H1 (cell line): ENCODE results near the gene SLC12A7. TPM values are rescaled to one million over a fixed set of nuclear protein-coding genes. Genes with fewer than 3 reads are reported as not detected.
A peak's percentile ranks its signal among the peaks of the same experiment; 100 is the strongest.

Source experiments
- CTCF ChIA-PET: fragments of 300-600 bp; sonication (Branson Sonifier 250); formaldehyde crosslinking; loops from one replicate; lab custom pipeline; 2021; ENCODE audit not compliant: partially characterized antibody; lab: Charles Lee
- POLR2A ChIA-PET: fragments of 300-600 bp; sonication (Branson Sonifier 250); formaldehyde crosslinking; loops from one replicate; lab custom pipeline; 2021; ENCODE audit warnings: inconsistent platforms; ENCODE audit not compliant: partially characterized antibody; lab: Charles Lee
- DNase-seq, 2 experiments: peaks; one replicate each; pipeline versions ENCODE4 v3.0.0 to v3.0.0-alpha.2; 2010 to 2022; ENCODE audit warnings: low spot score in 2 of 2, low read depth in 1 of 2, mixed read lengths in 1 of 2
- FAIRE-seq: peaks from 2 replicates; lab custom pipeline; 2011; peaks lifted over from hg19 to GRCh38; lab: Jason Lieb, UNC
- H2AFZ ChIP-seq: 2 replicates; pipeline ENCODE4 v1.8.1; 2012; ENCODE audit warnings: low read length, inconsistent platforms
- H2AK5ac ChIP-seq: 2 replicates; pipeline ENCODE4 v1.6.1; 2013; ENCODE audit warnings: low read depth, low read length
- H2BK120ac ChIP-seq: replicated peaks from 2 replicates; pipeline ENCODE3; 2013; ENCODE audit warnings: low read depth, low read length, inconsistent platforms
- H2BK12ac ChIP-seq: 2 replicates; pipeline ENCODE4 v1.6.1; 2013; ENCODE audit warnings: low read depth, low read length
- H2BK15ac ChIP-seq: 2 replicates; pipeline ENCODE4 v1.6.1; 2013; ENCODE audit warnings: low read length
- H2BK20ac ChIP-seq: 2 replicates; pipeline ENCODE4 v1.6.1; 2013; ENCODE audit warnings: low read length
- H2BK5ac ChIP-seq: 2 replicates; pipeline ENCODE4 v1.6.1; 2013; ENCODE audit warnings: low read depth, low read length
- H3K14ac ChIP-seq: 2 replicates; pipeline ENCODE4 v1.6.1; 2013; ENCODE audit warnings: inconsistent platforms; ENCODE audit not compliant: insufficient read length
- H3K18ac ChIP-seq: 2 replicates; pipeline ENCODE4 v1.6.1; 2013; ENCODE audit warnings: low read length; ENCODE audit errors: extremely low read depth
- H3K23ac ChIP-seq: 2 replicates; pipeline ENCODE4 v1.6.1; 2013; ENCODE audit warnings: inconsistent platforms; ENCODE audit not compliant: insufficient read length
- H3K23me2 ChIP-seq: 2 replicates; pipeline ENCODE4 v1.6.1; 2013; ENCODE audit warnings: low read depth, low read length
- H3K27ac ChIP-seq: 2 replicates; pipeline ENCODE4 v1.6.1; 2011; ENCODE audit warnings: low read depth, low read length, inconsistent platforms
- H3K27me3 ChIP-seq, 4 experiments: replicated peaks in 1 of 4; 1 replicate in 1 of 4; 2 replicates in 3 of 4; pipeline versions ENCODE4 v1.6.1 to v1.8.1; 2011 to 2013; ENCODE audit warnings: low read length in 3 of 4, mild to moderate bottlenecking in 3 of 4, inconsistent platforms in 2 of 4, mixed read lengths in 2 of 4, moderate library complexity in 1 of 4; ENCODE audit not compliant: control insufficient read depth in 3 of 4, insufficient read depth in 3 of 4; ENCODE audit errors: extremely low read depth in 1 of 4
- H3K36me3 ChIP-seq, 4 experiments: 2 replicates each; pipeline versions ENCODE4 v1.6.1 to v1.8.1; 2011 to 2013; ENCODE audit warnings: mild to moderate bottlenecking in 4 of 4, low read length in 3 of 4, moderate library complexity in 2 of 4, control low read depth in 1 of 4, inconsistent platforms in 1 of 4; ENCODE audit not compliant: insufficient read depth in 4 of 4, control insufficient read depth in 2 of 4
- H3K4ac ChIP-seq: replicated peaks from 2 replicates; pipeline ENCODE3; 2013; ENCODE audit warnings: low read length, low read depth, mixed read lengths, inconsistent platforms; ENCODE audit not compliant: insufficient read length
- H3K4me1 ChIP-seq, 4 experiments: replicated peaks in 1 of 4; 1 replicate in 1 of 4; 2 replicates in 3 of 4; pipeline versions ENCODE4 v1.6.1 to v1.8.1; 2011 to 2013; ENCODE audit warnings: low read length in 3 of 4, inconsistent platforms in 2 of 4, mixed read lengths in 1 of 4; ENCODE audit not compliant: insufficient read depth in 4 of 4, control insufficient read depth in 3 of 4
- H3K4me2 ChIP-seq, 2 experiments: 2 replicates each; pipeline versions ENCODE4 v1.6.1 to v1.8.1; 2011 to 2013; ENCODE audit warnings: low read depth in 2 of 2, low read length in 2 of 2, control low read depth in 1 of 2, inconsistent platforms in 1 of 2, mild to moderate bottlenecking in 1 of 2; ENCODE audit not compliant: insufficient read depth in 1 of 2
- H3K4me3 ChIP-seq, 4 experiments: fragments of 200-600, 300-600 bp in 1 of 4; sonication (generic), shearing (Covaris generic), sonication (Bioruptor Twin) in 1 of 4; 2 replicates each; pipeline versions ENCODE4 v1.5.1 to v1.8.1; 2011 to 2016; ENCODE audit warnings: low read length in 4 of 4, low read depth in 3 of 4, control low read depth in 2 of 4, inconsistent platforms in 2 of 4, mild to moderate bottlenecking in 2 of 4, mixed read lengths in 1 of 4, moderate library complexity in 1 of 4; ENCODE audit not compliant: insufficient read depth in 2 of 4; ENCODE audit errors: extremely low read depth in 1 of 4
- H3K56ac ChIP-seq: replicated peaks from 2 replicates; pipeline ENCODE3; 2013; ENCODE audit warnings: low read depth, mild to moderate bottlenecking, mixed read lengths, low read length, inconsistent platforms; ENCODE audit not compliant: insufficient read length
- H3K79me1 ChIP-seq: 2 replicates; pipeline ENCODE4 v1.6.1; 2013; ENCODE audit warnings: low read depth, low read length, control low read depth
- H3K79me2 ChIP-seq, 2 experiments: 2 replicates each; pipeline versions ENCODE4 v1.6.1 to v1.8.1; 2012 to 2013; ENCODE audit warnings: low read length in 2 of 2, mild to moderate bottlenecking in 2 of 2, inconsistent platforms in 1 of 2; ENCODE audit not compliant: insufficient read depth in 2 of 2, control insufficient read depth in 1 of 2
- H3K9ac ChIP-seq, 4 experiments: replicated peaks in 1 of 4; 1 replicate in 1 of 4; 2 replicates in 3 of 4; pipeline versions ENCODE4 v1.6.1 to v1.8.1; 2011 to 2013; ENCODE audit warnings: low read depth in 3 of 4, low read length in 3 of 4, control low read depth in 2 of 4, mild to moderate bottlenecking in 2 of 4, moderate library complexity in 2 of 4, inconsistent platforms in 1 of 4; ENCODE audit errors: extremely low read depth in 1 of 4
- H3K9me3 ChIP-seq, 2 experiments: 2 replicates each; pipeline versions ENCODE4 v1.6.1 to v1.8.1; 2012 to 2013; ENCODE audit warnings: mild to moderate bottlenecking in 2 of 2, moderate library complexity in 2 of 2, control low read depth in 1 of 2, inconsistent platforms in 1 of 2, low read depth in 1 of 2, low read length in 1 of 2, mixed read lengths in 1 of 2; ENCODE audit not compliant: insufficient read depth in 2 of 2
- H4K20me1 ChIP-seq, 2 experiments: replicated peaks in 1 of 2; 2 replicates each; pipeline versions ENCODE3 to v1.8.1; 2011 to 2013; ENCODE audit warnings: inconsistent platforms in 2 of 2, low read length in 2 of 2, mild to moderate bottlenecking in 1 of 2; ENCODE audit not compliant: insufficient read depth in 2 of 2, control insufficient read depth in 1 of 2
- H4K5ac ChIP-seq: 2 replicates; pipeline ENCODE4 v1.6.1; 2013; ENCODE audit warnings: low read length, low read depth, mixed read lengths, inconsistent platforms; ENCODE audit not compliant: insufficient read length
- H4K8ac ChIP-seq: 2 replicates; pipeline ENCODE4 v1.8.0; 2013; ENCODE audit warnings: mild to moderate bottlenecking, moderate library complexity, low read length, inconsistent platforms; ENCODE audit not compliant: insufficient read depth; ENCODE audit errors: extremely low read depth
- H4K91ac ChIP-seq: replicated peaks from 2 replicates; pipeline ENCODE3; 2013; ENCODE audit warnings: low read length, mixed read lengths, inconsistent platforms; ENCODE audit not compliant: insufficient read length
- EGR1 ChIP-seq: IDR thresholded peaks from 2 replicates; pipeline ENCODE4 v1.6.1; 2011; ENCODE audit warnings: low read depth, low read length, borderline replicate concordance
- POLR2A ChIP-seq, 2 experiments: IDR thresholded peaks; 1 replicate in 1 of 2; 2 replicates in 1 of 2; pipeline ENCODE4 v1.6.1; 2011; ENCODE audit warnings: low read depth in 2 of 2, low read length in 2 of 2, mild to moderate bottlenecking in 2 of 2; ENCODE audit errors: control extremely low read depth in 1 of 2
- SRF ChIP-seq: IDR thresholded peaks from 2 replicates; pipeline ENCODE4 v1.6.1; 2011; ENCODE audit warnings: mild to moderate bottlenecking, low read depth, low read length, moderate library complexity
- WGBS, 2 experiments: shearing (Covaris generic) in 1 of 2; methylation state at CpG; one replicate each; pipeline versions ENCODE4 v1.1.6 to v1.1.7; 2013 to 2015; ENCODE audit warnings: low lambda C conversion rate in 2 of 2, mixed read lengths in 2 of 2, inconsistent platforms in 1 of 2, low coverage in 1 of 2, missing lambda C conversion rate in 1 of 2; ENCODE audit not compliant: insufficient replicate concordance in 2 of 2, insufficient coverage in 1 of 2, insufficient read length in 1 of 2; ENCODE audit errors: extremely low coverage in 1 of 2, missing lambda C conversion rate in 1 of 2; 5-methylcytosine and 5-hydroxymethylcytosine counted together
- polyA plus RNA-seq, 7 experiments: library from polyadenylated mRNA; depleted of rRNA in 3 of 7; stranded (reverse) in 5 of 7; unstranded in 2 of 7; fragments of >200 nt in 5 of 7; fragments of 200-250 nt in 2 of 7; gene quantifications; 1 replicate in 5 of 7; 2 replicates in 1 of 7; 4 replicates in 1 of 7; pipeline versions ENCODE4 v1.2.1 to v1.2.3, GENCODE V29; 2011 to 2013; ENCODE audit warnings: missing spikeins in 2 of 7, mixed read lengths in 2 of 7
- total RNA-seq: library from RNA; stranded (reverse); fragmentation: NEBNext Ultra II Directional; extraction: Animal tissue kit (Norgen Biotek cat#: 25700); gene quantifications from 2 replicates; pipeline ENCODE4 v1.2.1, GENCODE V29; 2021

SLC12A7 gene
- total and polyA plus RNA-seq, 2 of the 8 experiments (the other 6 are each of a cell fraction or from before 2014, with no cell fraction given) = 23.5 to 39.7 TPM

- Histone ChIP-seq H3K56ac (no peak overlapping the region), H3K79me1 (peaks cover 7% of the 10 kb centered on the region), H3K23me2 (no peaks in the 10 kb centered on the region), H3K4me1 (no peaks in the 10 kb centered on the region; a peak in 3 of 7 replicates), H3K36me3 (peaks cover 0 to 19% (median 8%) of the 10 kb centered on the region in 4 experiments; a peak in 4 of 8 replicates), H2AK5ac (no peak overlapping the region), H4K5ac (no peak overlapping the region), H2AFZ (no peak overlapping the region), H3K23ac (no peak overlapping the region), H4K8ac (no peak overlapping the region), H3K14ac (no peak overlapping the region), H4K91ac (no peak overlapping the region), H4K20me1 (peaks cover 3 to 10% of the 10 kb centered on the region in 2 experiments), H3K4ac (no peak overlapping the region), H3K27me3 (no peaks in the 10 kb centered on the region), H3K9me3 (no peaks in the 10 kb centered on the region), H2BK120ac (no peak overlapping the region), H3K4me3 (no peak overlapping the region), H3K18ac (no peak overlapping the region), H3K4me2 (no peak overlapping the region), H2BK20ac (no peak overlapping the region), H3K79me2 (peaks cover 0 to 6% of the 10 kb centered on the region in 2 experiments; a peak in 1 of 4 replicates), H3K27ac (no peak overlapping the region; the same call in 1 of the 2 replicates), H2BK5ac (no peak overlapping the region), H2BK15ac (no peak overlapping the region), H3K9ac (no peak overlapping the region), H2BK12ac (no peak overlapping the region)
- FAIRE-seq = no peak
- TF ChIP-seq POLR2A (IDR thresholded peaks at IDR 0.05; ENCODE audit: control extremely low read depth in 1 of 2, low read depth in 2 of 2, low read length in 2 of 2) (no peak), SRF (no peak), EGR1 (peak; percentile 22; the same call in 1 of the 2 replicates)
- 85% methylated on average over 10 of the region's 16 CpGs; no CpG with 5 or more reads in 1 of the 2 experiments for WGBS, 2 experiments
- no peak for DNase-seq
- ChIA-PET POLR2A (interaction anchor here (1.4 kb wide), 1 partner anchor 28 kb away, joined by 4 read pairs; no protein-coding TSS in a partner anchor), CTCF (interaction anchor here (0.7 to 1.4 kb wide), 7 partner anchors 12 to 102 kb away, joined by 3 to 4 read pairs (median 3); no protein-coding TSS in a partner anchor)
Observed at GRCh38 chr5:1065891-1066650, 45.8 kb downstream of the SLC12A7 start.
